Fibroblast of villous mesenchyme (primary cell): ENCODE data around the gene NUP88. TPM values are rescaled to one million over a fixed set of nuclear protein-coding genes. Genes with fewer than 3 reads are reported as not detected.
A peak's percentile ranks its signal among the peaks of the same experiment; 100 is the strongest.

Experiments
- DNase-seq: peaks from one replicate; pipeline ENCODE4 v3.0.0-alpha.2; 2010; ENCODE audit warnings: low read depth
- H3K4me3 ChIP-seq: 2 replicates; pipeline ENCODE4 v1.5.1; 2011; ENCODE audit warnings: low read depth, mild to moderate bottlenecking, low read length
- total RNA-seq: library from RNA; depleted of rRNA; stranded (reverse); fragments of >200 nt; gene quantifications from 2 replicates; pipeline ENCODE4 v1.2.3, GENCODE V29; 2012
- TF ChIP-seq, protein P1 (sequence below): IDR thresholded peaks from 2 replicates; pipeline ENCODE4 v1.5.1; 2012; ENCODE audit warnings: low read depth, mild to moderate bottlenecking, low read length; ENCODE audit not compliant: insufficient read depth

Gene NUP88
- total RNA-seq, 1 donor, result 106 TPM

DNA sequence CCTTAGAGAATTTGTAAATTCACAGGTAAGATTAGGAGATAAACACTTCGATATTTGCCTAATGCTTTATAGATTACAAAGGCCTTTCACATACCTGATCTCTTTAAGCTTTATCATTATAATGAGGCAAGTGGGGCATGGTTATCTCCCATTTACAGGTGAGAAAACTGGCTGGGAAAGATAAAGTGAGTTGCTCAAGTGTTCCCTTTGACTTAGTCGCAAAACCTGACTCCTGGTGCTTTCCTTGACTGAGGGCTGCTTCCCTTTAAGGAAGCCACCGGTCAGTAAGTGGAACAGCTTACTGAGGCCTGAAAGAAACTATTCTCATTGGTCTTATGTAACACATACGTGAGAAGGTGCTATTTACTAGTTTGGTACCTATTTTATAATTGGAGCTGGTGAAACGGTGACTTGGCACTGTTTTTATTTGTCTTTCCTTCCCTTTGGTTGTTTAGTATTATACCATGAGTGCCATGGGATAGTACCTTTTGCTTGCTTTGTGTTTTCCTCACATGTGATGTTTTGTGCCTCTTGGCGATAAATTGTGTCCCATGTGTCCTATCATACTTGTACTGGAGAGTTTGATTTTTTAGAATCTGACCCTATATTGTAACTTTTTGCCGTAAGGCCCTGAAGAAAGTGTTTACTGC, 57.2 kb downstream of the NUP88 start:
- H3K4me3 ChIP-seq, result no peak overlapping the region
- TF ChIP-seq, protein P1, sequence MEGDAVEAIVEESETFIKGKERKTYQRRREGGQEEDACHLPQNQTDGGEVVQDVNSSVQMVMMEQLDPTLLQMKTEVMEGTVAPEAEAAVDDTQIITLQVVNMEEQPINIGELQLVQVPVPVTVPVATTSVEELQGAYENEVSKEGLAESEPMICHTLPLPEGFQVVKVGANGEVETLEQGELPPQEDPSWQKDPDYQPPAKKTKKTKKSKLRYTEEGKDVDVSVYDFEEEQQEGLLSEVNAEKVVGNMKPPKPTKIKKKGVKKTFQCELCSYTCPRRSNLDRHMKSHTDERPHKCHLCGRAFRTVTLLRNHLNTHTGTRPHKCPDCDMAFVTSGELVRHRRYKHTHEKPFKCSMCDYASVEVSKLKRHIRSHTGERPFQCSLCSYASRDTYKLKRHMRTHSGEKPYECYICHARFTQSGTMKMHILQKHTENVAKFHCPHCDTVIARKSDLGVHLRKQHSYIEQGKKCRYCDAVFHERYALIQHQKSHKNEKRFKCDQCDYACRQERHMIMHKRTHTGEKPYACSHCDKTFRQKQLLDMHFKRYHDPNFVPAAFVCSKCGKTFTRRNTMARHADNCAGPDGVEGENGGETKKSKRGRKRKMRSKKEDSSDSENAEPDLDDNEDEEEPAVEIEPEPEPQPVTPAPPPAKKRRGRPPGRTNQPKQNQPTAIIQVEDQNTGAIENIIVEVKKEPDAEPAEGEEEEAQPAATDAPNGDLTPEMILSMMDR, result no peak
- DNase-seq, result no peak

DNA sequence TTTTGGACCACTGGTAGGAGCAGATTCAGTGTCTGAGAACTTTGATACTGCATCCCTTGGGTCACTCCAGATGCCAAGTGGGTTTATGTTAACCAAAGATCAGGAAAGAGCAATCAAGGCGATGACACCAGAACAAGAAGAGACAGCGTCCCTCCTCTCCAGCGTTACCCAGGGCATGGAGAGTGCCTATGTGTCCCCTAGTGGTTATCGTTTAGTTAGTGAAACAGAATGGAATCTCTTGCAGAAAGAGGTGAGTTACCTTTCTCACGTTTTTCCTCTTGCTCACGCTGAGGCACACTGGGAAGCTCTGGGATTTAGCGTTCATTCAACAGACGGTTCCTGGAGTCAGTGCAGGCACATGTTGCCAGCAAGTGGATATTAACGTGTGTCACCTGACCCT, 58.0 kb downstream of the NUP88 start:
- TF ChIP-seq, protein P1, result no peak
- no peak overlapping the region for H3K4me3 ChIP-seq
- no peak for DNase-seq

DNA sequence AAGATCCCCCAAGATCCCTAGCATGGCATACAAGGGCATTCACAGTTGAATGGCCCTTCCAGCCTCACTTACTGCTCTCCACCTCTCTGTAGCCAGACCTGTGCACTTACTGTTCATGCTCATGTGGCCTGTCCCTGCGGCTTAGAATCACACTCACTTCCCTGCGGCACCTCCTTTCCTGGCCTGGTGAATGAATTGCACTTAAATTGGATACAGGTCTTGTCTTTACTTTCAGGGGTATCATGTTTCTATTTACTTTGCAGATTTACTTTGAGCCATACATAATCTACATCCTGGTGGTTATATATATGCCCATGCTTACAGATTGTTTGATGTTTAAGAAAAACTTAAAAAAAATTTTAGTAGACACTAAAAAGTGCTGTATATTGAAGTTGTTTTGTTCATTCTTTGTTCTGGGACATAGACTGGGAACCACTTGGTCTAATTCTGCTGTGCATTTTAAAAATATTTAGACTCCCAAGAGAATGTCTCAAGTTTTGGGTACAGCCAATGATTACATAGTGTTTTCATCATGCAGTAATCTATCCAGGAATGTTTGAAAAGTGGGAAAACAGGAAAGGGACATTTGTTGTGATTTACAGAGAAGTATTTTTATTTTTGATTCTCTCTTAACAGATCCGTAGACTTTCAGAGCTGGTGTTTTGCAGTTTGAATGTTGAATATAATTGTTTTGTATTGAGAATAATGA, 63.9 kb downstream of the NUP88 start:
- H3K4me3 ChIP-seq, result no peak overlapping the region
- TF ChIP-seq, protein P1, result no peak
- peak; percentile 41 for DNase-seq

DNA sequence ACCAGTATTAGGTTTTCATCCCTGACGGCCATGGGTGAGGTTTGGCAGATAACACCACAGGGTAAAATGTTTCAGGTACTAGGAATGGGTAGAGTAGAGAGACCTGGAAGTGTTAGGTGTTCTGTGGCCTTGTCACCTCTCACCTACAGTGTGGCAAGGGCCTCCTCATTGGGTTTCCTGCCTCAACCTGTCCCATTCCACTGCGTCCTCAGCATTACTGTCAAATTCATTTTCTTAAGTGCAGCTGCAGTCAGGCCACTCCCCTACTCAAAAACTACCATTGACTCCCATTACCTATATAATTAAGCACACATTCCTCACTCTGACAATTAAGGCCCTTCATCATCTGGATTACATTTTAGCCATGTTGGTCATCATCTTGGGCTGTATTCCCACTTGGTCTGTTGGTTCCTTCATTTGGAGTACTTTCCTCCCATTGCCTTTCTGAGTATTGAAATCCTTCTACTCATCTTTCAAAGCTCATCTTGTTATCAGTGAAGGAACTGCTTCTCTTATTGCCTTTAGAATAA, 64.5 kb downstream of the NUP88 start:
- TF ChIP-seq, protein P1, result no peak
- DNase-seq, result no peak
- no peak overlapping the region for H3K4me3 ChIP-seq

GRCh38 chr17:5354310-5354709, 65.2 kb downstream of the NUP88 start:
- TF ChIP-seq, protein P1, result no peak
- no peak for DNase-seq
- no peak overlapping the region for H3K4me3 ChIP-seq

DNA sequence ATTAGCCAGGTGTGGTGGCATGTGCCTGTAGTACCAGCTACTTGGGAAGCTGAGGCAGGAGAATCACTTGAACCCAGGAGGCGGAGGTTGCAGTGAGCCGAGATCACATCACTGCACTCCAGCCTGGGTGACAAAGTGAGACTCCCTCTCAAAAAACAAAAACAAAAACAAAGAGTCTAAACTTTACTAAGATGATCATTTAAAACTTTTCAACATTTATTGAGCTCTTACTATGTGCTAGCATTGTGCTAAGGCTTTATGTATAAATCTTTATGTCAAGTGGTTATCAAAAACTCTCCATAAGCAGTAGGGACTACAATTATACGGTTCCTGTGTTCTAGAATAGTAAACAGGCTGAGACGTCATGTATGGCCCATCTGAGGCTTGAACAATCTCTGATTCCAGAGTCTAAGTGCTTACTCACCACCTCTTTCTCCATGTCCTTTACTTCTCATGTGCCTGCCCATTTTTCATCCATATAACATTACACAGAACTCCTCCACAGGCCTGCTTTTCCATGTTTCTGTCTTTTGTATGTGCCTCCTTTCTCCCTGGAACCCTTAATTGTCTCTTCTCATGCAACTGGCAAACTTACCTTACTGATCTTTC, 66.7 kb downstream of the NUP88 start:
- no peak for DNase-seq
- H3K4me3 ChIP-seq, result no peak overlapping the region
- TF ChIP-seq, protein P1, result no peak
